Keratinocyte (primary cell): ENCODE data around the gene LARGE1. TPM values are rescaled to one million over a fixed set of nuclear protein-coding genes. Genes with fewer than 3 reads are reported as not detected.

Source experiments
- DNase-seq: peaks from one replicate; pipeline ENCODE4 v3.0.0-alpha.2; 2011; ENCODE audit warnings: low read depth, missing footprints, low spot score
- FAIRE-seq: peaks from 2 replicates; lab custom pipeline; 2011; peaks lifted over from hg19 to GRCh38; lab: Jason Lieb, UNC
- H2AFZ ChIP-seq: 2 replicates; pipeline ENCODE4 v1.6.0; 2012; ENCODE audit warnings: low read length, control low read depth, inconsistent platforms; ENCODE audit not compliant: control insufficient read depth
- H3K27ac ChIP-seq: 2 replicates; pipeline ENCODE4 v1.5.1; 2011; ENCODE audit warnings: low read length; ENCODE audit not compliant: control insufficient read depth, insufficient read depth
- H3K27me3 ChIP-seq: 3 replicates; pipeline ENCODE4 v1.6.0; 2011; ENCODE audit warnings: low read length; ENCODE audit not compliant: control insufficient read depth, insufficient read depth; ENCODE audit errors: extremely low read depth
- H3K36me3 ChIP-seq, 2 experiments: 2 replicates in 1 of 2; 3 replicates in 1 of 2; pipeline ENCODE4 v1.5.1; 2011; ENCODE audit warnings: low read length in 2 of 2, mild to moderate bottlenecking in 1 of 2; ENCODE audit not compliant: control insufficient read depth in 2 of 2, insufficient read depth in 2 of 2; ENCODE audit errors: extremely low read depth in 1 of 2
- H3K4me1 ChIP-seq: 3 replicates; pipeline ENCODE4 v1.5.1; 2011; ENCODE audit warnings: low read length; ENCODE audit not compliant: control insufficient read depth, insufficient read depth; ENCODE audit errors: extremely low read depth
- H3K4me2 ChIP-seq: 3 replicates; pipeline ENCODE4 v1.6.0; 2011; ENCODE audit warnings: low read depth, low read length; ENCODE audit not compliant: control insufficient read depth, insufficient read depth; ENCODE audit errors: extremely low read depth
- H3K4me3 ChIP-seq, 3 experiments: fragments of 200-600 bp in 1 of 3; sonication (generic) in 1 of 3; 2 replicates in 2 of 3; 3 replicates in 1 of 3; pipeline ENCODE4 v1.5.1; 2011 to 2016; ENCODE audit warnings: low read length in 3 of 3, mild to moderate bottlenecking in 3 of 3, control low read depth in 2 of 3, inconsistent platforms in 1 of 3, low read depth in 1 of 3, mixed read lengths in 1 of 3, mixed run types in 1 of 3, moderate library complexity in 1 of 3; ENCODE audit not compliant: control insufficient read depth in 2 of 3, insufficient read depth in 2 of 3; ENCODE audit errors: extremely low read depth in 1 of 3
- H3K79me2 ChIP-seq: 2 replicates; pipeline ENCODE4 v1.6.0; 2012; ENCODE audit warnings: low read length; ENCODE audit not compliant: control insufficient read depth, insufficient read depth
- H3K9ac ChIP-seq: 3 replicates; pipeline ENCODE4 v1.6.0; 2011; ENCODE audit warnings: low read length; ENCODE audit not compliant: control insufficient read depth, insufficient read depth; ENCODE audit errors: extremely low read depth
- H3K9me1 ChIP-seq: 3 replicates; pipeline ENCODE4 v1.6.0; 2011; ENCODE audit warnings: low read length; ENCODE audit not compliant: control insufficient read depth, insufficient read depth; ENCODE audit errors: extremely low read depth
- H3K9me3 ChIP-seq: 2 replicates; pipeline ENCODE4 v1.5.1; 2012; ENCODE audit warnings: low read depth, low read length; ENCODE audit not compliant: control insufficient read depth
- H4K20me1 ChIP-seq: 3 replicates; pipeline ENCODE4 v1.6.0; 2011; ENCODE audit warnings: low read length; ENCODE audit not compliant: control insufficient read depth, insufficient read depth; ENCODE audit errors: extremely low read depth
- CTCF ChIP-seq, 3 experiments: IDR thresholded peaks in 1 of 3; conservative IDR thresholded peaks in 1 of 3; optimal IDR thresholded peaks in 1 of 3; 2 replicates in 2 of 3; 3 replicates in 1 of 3; pipeline versions ENCODE3 to v1.5.1; 2011; ENCODE audit warnings: low read length in 3 of 3, mild to moderate bottlenecking in 3 of 3, moderate library complexity in 2 of 3, control low read depth in 1 of 3, inconsistent platforms in 1 of 3; ENCODE audit not compliant: insufficient read depth in 2 of 3; ENCODE audit errors: extremely low read depth in 1 of 3
- EZH2 ChIP-seq: IDR thresholded peaks from one replicate; pipeline ENCODE4 v1.6.1; 2012; ENCODE audit warnings: inconsistent platforms, mild to moderate bottlenecking, low read length, moderate library complexity
- dilution Hi-C: fragments of 300-500 bp; cut with MboI; formaldehyde crosslinking; loops from one replicate; pipeline ENCODE4 v1.7.0; 2020; ENCODE audit warnings: low sequenced_read_pairs; ENCODE audit not compliant: extremely low pct_ligation_motif_present
- polyA plus RNA-seq, 5 experiments: library from polyadenylated mRNA; depleted of rRNA in 3 of 5; stranded (reverse) in 3 of 5; stranded (forward) in 1 of 5; unstranded in 1 of 5; fragments of >200 nt; gene quantifications; 1 replicate in 1 of 5; 2 replicates in 3 of 5; 3 replicates in 1 of 5; pipeline versions ENCODE4 v1.2.1 to v1.2.3, GENCODE V29; 2011 to 2012; ENCODE audit warnings: missing spikeins in 2 of 5, low read depth in 1 of 5, low replicate concordance in 1 of 5

Gene LARGE1
- polyA plus RNA-seq, 1 donor (not counting 4 experiments of a cell fraction or from before 2014, with no cell fraction given): 4.5 TPM

- Histone ChIP-seq H3K4me3 (no peak overlapping the region), H3K36me3 (no peaks in the 10 kb centered on the region), H4K20me1 (no peaks in the 10 kb centered on the region), H3K79me2 (no peaks in the 10 kb centered on the region), H3K27ac (no peak overlapping the region), H3K9me1 (no peaks in the 10 kb centered on the region), H3K4me2 (no peak overlapping the region), H2AFZ (no peak overlapping the region), H3K27me3 (no peaks in the 10 kb centered on the region), H3K9ac (no peak overlapping the region), H3K9me3 (no peaks in the 10 kb centered on the region), H3K4me1 (no peaks in the 10 kb centered on the region)
- FAIRE-seq: no peak
- TF ChIP-seq EZH2: no peak
- no peak for TF ChIP-seq CTCF (optimal IDR thresholded peaks at IDR 0.05 in 1 of 3, IDR thresholded peaks at IDR 0.05 in 1 of 3, conservative IDR thresholded peaks at IDR 0.05 in 1 of 3; ENCODE audit: extremely low read depth in 1 of 3, insufficient read depth in 2 of 3, low read length in 3 of 3)
- dilution Hi-C loops: no loop called here
- no peak for DNase-seq
Measured at GRCh38 chr22:33841281-33842005, 78.8 kb downstream of the LARGE1 start.

DNA sequence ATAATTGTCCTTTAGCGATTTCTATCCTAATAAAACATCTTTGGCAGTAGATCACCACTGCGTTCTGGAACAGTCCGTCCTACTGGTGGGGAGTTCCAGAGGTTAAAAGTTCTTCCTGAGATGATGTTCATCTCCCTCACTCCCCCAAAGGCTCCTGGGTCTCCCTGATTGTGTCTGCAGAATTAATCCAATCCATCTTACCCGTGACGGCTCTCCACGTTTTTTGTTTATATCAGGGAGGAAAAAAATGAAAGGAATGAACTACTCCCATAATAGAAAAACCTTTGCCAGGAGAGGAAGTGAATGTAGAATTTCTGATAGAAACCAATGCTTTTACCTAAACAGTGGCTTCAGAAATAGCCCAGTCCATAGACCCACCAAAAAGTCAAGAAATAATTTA lies 81.6 kb downstream of the LARGE1 start:
- H4K20me1 ChIP-seq: no peaks in the 10 kb centered on the region
- H3K27me3 ChIP-seq: no peaks in the 10 kb centered on the region
- FAIRE-seq (no peak), DNase-seq (no peak)
- no peak overlapping the region for H3K9ac ChIP-seq
- no peaks in the 10 kb centered on the region for H3K9me3 ChIP-seq
- H2AFZ ChIP-seq: no peak overlapping the region
- TF ChIP-seq CTCF (optimal IDR thresholded peaks at IDR 0.05 in 1 of 3, IDR thresholded peaks at IDR 0.05 in 1 of 3, conservative IDR thresholded peaks at IDR 0.05 in 1 of 3; ENCODE audit: extremely low read depth in 1 of 3, insufficient read depth in 2 of 3, low read length in 3 of 3) (no peak), EZH2 (no peak)
- H3K27ac ChIP-seq: no peak overlapping the region
- no peak overlapping the region for H3K4me2 ChIP-seq
- no peaks in the 10 kb centered on the region for H3K36me3 ChIP-seq
- no peak overlapping the region for H3K4me3 ChIP-seq
- dilution Hi-C loops: no loop called here
- H3K9me1 ChIP-seq: no peaks in the 10 kb centered on the region
- no peaks in the 10 kb centered on the region for H3K79me2 ChIP-seq
- no peaks in the 10 kb centered on the region for H3K4me1 ChIP-seq
